Stimulated activated naive CD8-positive, alpha-beta T cell treated with anti-CD3 and anti-CD28 coated beads, Interleukin-15, Interleukin-2, amounts not matched to agents 100 ng/mL and 50 ng/mL, for 24 hours (primary cell): ENCODE results near the gene UBE2Q2.
"Not testable (repeated sequence)": the region's sequence is repeated elsewhere in the genome, so short reads cannot be mapped to it uniquely, and the experiment has no call there.

Experiments
- H3K27ac Mint-ChIP-seq: one replicate; pipeline ENCODE4 v1.8.0; 2021; ENCODE audit warnings: mild to moderate bottlenecking, mixed read lengths
- H3K27me3 Mint-ChIP-seq: one replicate; pipeline ENCODE4 v1.8.0; 2021; ENCODE audit warnings: mixed read lengths
- H3K36me3 Mint-ChIP-seq: one replicate; pipeline ENCODE4 v1.8.0; 2021; ENCODE audit warnings: low read depth, mixed read lengths
- H3K4me1 Mint-ChIP-seq: one replicate; pipeline ENCODE4 v1.8.0; 2021; ENCODE audit warnings: low read depth, mixed read lengths
- H3K4me3 Mint-ChIP-seq: one replicate; pipeline ENCODE4 v1.8.0; 2021; ENCODE audit warnings: mild to moderate bottlenecking, mixed read lengths
- H3K9me3 Mint-ChIP-seq: one replicate; pipeline ENCODE4 v1.8.0; 2021; ENCODE audit warnings: mixed read lengths

UBE2Q2 gene

DNA sequence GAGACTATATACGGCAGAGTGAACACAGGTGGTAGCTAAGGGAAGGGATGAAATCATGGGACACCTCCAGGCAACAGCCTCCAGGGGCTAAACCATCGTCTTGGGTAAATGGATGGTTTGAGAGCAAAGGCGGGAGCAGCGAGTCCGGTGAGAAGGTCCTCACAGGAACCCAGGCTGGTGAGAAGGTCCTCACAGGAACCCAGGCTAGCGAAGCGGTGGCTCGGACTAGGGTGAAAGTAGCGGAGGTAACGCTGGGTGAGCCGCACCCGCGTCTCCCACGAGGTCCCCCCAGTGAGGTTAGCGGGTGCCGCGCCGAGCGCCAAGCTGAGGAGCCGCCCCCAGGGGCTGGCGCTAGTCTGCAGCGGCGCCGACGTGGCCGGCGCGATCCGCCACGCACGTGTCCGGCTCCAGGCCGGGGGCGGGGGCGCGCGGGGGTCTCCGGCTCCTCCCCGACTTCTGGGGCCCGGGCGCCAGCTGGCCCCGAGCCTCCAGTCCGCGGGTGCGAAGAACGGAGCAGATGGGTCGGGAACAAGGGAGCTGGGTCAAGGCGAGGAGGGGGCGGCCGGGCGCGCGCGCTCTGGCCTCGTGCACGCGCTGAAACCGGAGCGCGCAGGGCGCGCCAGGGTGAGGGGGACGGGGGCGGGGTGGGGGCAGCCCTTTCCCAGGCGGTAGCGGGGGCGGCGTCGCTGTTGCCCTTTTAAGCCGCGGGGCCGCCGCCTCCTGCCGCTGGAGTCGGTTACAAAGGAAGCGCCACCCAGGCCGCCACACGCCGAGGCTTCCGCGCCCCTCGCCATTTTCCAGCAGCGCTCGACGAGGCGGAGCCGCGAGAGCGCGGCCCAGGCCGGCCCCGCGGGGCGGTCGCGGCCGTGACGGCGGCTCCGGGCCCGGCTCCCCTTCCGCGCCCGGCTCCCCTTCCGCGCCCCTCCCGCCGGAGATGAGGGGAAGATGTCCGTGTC, at the start of gene UBE2Q2:
Gene UBE2Q2, plus strand, starts transcription at position 726 of the 956 bp plus-strand sequence. Its CDS starts 220 bp downstream, at position 946.
- H3K9me3 Mint-ChIP-seq: no peaks in the 10 kb centered on the region

DNA sequence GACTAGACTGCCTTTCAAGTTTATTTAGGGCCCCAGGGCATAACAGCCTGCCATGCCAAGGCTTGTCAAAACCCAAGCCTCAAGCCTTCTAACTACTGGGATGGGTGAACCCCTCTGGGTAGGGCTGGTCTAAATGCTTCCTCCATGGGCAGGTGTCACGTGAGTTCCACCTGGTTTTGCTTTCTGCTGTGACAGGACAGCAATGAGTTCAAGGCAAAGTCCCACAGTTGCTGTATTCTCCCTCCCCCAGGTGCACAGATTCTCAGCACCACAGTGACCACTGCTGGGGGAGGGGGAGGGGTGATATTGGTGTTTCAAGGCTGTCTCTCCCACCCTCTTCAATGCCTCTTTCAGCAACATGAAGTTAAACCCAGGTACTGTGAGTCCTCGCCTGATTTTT, 46.9 kb upstream of the UBE2Q2 start:
- Mint-ChIP-seq H3K36me3 (no peaks in the 10 kb centered on the region), H3K27me3 (peaks cover 48% of the 10 kb centered on the region), H3K9me3 (no peaks in the 10 kb centered on the region)

More for the DNA sequence above, at the start of gene UBE2Q2:
- Mint-ChIP-seq H3K4me1 (peaks cover 41% of the 10 kb centered on the region), H3K27ac (peak within 1 kb of the TSS; percentile 86), H3K27me3 (peaks cover 13% of the 10 kb centered on the region), H3K36me3 (peaks cover 22% of the 10 kb centered on the region), H3K4me3 (peak within 1 kb of the TSS; percentile 89)

DNA sequence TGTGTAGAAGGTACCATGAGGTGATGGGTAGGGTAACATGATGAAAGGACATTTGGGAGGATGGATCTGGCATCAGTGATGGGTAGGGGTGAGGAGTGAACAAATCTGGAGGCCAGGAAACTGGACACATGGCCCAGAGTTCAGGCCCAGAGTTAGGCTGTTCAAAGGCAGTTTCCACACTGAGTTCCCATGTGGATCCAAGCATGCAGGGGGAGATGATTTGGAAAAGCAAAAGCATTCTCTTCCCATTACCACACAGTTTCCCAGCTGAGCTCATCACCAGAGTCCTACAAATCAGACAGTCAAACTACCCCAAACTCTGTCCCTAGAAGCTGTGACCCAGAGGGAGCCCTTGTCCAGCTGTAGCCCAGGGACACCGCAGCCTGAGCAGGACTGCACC, 46.1 kb upstream of the UBE2Q2 start:
- H3K27me3 Mint-ChIP-seq: peaks cover 56% of the 10 kb centered on the region
- not testable (repeated sequence) for H3K9me3 Mint-ChIP-seq, H3K4me3 Mint-ChIP-seq, H3K27ac Mint-ChIP-seq, H3K4me1 Mint-ChIP-seq, H3K36me3 Mint-ChIP-seq

More for the DNA sequence above, 46.9 kb upstream of the UBE2Q2 start:
- H3K4me1 Mint-ChIP-seq: peaks cover 1% of the 10 kb centered on the region
- no peak overlapping the region for H3K27ac Mint-ChIP-seq
- no peak overlapping the region for H3K4me3 Mint-ChIP-seq

DNA sequence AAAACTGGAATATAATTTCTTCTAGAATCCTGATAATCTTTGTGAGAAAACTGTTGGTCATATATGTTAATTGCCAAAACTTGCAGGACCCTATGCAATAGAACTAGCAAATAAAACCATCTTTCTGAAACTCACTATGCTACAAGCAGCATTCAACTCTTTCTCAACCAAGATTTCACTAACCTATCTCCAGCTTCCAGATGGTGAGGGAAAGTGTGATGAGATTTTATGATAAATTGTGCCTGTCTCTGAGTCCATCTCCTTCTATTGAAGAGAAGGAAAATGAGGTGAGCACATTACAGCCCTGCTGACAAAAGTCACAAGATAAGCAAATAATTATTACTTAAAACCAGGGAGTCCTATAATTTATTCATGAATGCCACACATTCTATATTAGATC, 44.1 kb upstream of the UBE2Q2 start:
- H3K4me1 Mint-ChIP-seq: peaks cover 9% of the 10 kb centered on the region
- H3K36me3 Mint-ChIP-seq: no peaks in the 10 kb centered on the region
- no peak overlapping the region for H3K4me3 Mint-ChIP-seq
- H3K27me3 Mint-ChIP-seq: peaks cover 56% of the 10 kb centered on the region
- H3K27ac Mint-ChIP-seq: no peak overlapping the region
- no peaks in the 10 kb centered on the region for H3K9me3 Mint-ChIP-seq

DNA sequence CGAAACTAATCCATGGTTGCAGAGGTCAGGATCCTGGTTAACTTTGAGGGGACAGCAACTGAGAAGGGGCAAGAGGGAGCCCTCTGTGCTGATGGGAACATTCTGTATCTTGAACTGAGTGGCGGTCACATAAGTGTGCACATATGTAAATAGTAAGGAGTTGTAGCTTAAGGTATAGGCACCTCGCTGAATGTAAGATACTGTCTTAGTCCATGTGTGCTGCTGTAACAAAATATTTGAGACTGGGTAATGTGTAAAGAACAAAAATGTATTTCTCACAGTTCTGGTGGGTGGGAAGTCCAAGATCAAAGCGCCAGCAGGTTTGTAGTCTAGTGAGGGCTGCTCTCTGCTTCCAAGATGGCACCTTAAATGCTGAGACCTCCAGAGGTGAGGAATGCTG, 42.8 kb upstream of the UBE2Q2 start:
- peaks cover 56% of the 10 kb centered on the region for H3K27me3 Mint-ChIP-seq
- not testable (repeated sequence) for H3K36me3 Mint-ChIP-seq

DNA sequence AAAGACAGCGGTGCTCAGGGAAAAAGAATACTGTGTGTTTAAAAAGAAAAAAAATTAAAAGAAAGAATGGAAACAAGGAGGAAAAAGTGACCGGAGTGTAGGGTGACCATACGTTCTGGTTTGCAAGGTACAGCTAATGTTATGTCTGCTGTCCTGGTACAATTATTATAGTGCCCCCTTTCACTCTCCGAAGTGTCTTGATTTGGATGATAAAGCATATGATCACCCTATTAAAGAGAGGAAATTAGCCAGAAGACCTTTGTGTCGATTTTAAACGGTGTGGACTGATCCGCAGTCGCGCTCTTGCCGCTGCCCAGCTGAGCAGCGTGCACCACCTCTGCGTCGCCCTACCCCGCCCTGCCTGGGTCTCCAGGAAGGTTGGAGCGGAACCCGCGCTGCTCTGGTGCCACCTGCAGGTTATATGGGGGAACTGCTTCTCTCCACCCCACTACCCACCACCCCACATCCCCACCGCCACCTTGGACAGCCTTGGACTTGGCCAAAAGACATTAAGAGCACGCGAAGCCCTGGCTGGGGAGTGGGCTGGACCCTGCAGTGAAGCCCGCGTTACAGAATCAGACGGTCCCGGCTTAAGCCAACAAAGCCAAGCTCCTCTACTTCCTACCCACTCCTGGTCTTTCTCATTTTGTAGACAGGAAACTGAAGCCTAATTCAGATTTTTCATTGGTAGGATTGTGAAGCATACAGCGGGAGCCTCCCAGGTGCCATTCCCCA, 41.2 kb upstream of the UBE2Q2 start:
- Mint-ChIP-seq H3K4me3 (peak overlapping the region; percentile 43), H3K27me3 (peaks cover 58% of the 10 kb centered on the region), H3K27ac (no peak overlapping the region), H3K4me1 (peaks cover 9% of the 10 kb centered on the region), H3K36me3 (no peaks in the 10 kb centered on the region), H3K9me3 (no peaks in the 10 kb centered on the region)

More for the DNA sequence above, 42.8 kb upstream of the UBE2Q2 start:
- H3K9me3 Mint-ChIP-seq, H3K4me1 Mint-ChIP-seq, H3K4me3 Mint-ChIP-seq, H3K27ac Mint-ChIP-seq: not testable (repeated sequence)

- not testable (repeated sequence) for H3K4me3 Mint-ChIP-seq, H3K27ac Mint-ChIP-seq, H3K4me1 Mint-ChIP-seq, H3K36me3 Mint-ChIP-seq, H3K9me3 Mint-ChIP-seq
- peaks cover 11% of the 10 kb centered on the region for H3K27me3 Mint-ChIP-seq
Measured at GRCh38 chr15:75807486-75807885, 35.8 kb upstream of the UBE2Q2 start.

DNA sequence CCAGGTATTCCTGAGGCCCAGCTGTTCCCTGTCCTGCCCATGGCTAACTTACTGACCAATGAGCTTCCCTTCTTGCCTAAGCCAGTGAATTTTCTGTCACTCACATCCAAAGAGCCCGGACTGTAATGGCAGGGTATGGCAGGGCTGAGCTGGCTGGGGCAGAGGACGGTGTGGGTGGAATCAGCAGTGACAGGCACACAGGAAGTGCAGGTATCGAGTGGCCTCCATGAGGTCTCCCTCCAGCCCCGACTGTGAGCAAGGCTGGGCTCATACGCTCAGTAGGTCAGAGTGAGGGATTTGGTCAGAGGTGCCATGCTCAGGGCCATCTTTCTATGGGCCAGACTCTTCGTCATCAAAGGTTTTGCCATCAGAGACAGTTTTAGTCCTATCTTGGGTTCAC, 35.2 kb upstream of the UBE2Q2 start:
- not testable (repeated sequence) for H3K4me1 Mint-ChIP-seq, H3K36me3 Mint-ChIP-seq, H3K27ac Mint-ChIP-seq, H3K4me3 Mint-ChIP-seq, H3K9me3 Mint-ChIP-seq
- H3K27me3 Mint-ChIP-seq: peaks cover 11% of the 10 kb centered on the region

DNA sequence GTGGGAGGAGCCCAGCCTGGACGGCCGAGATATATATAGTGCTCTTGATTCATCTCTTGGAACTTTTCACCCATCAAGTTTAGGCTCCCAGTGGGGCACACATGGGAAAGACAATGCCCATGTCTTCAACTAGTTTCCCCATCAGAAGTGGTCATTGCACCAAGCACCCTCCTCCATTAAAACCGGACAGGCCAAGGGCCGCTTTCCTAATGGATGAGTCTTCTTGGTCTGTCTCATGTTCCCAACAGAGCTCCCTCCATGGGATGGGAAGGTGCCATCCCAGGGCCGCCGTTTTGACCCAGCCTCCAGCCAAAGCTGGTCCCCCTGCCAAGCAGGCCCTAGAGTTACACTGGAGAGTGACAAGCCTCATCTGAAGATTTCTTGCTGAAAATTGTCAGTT, 34.7 kb upstream of the UBE2Q2 start:
- no peak overlapping the region for H3K27ac Mint-ChIP-seq
- H3K27me3 Mint-ChIP-seq: peaks cover 11% of the 10 kb centered on the region
- H3K9me3 Mint-ChIP-seq: no peaks in the 10 kb centered on the region
- no peaks in the 10 kb centered on the region for H3K4me1 Mint-ChIP-seq
- no peak overlapping the region for H3K4me3 Mint-ChIP-seq
- no peaks in the 10 kb centered on the region for H3K36me3 Mint-ChIP-seq

DNA sequence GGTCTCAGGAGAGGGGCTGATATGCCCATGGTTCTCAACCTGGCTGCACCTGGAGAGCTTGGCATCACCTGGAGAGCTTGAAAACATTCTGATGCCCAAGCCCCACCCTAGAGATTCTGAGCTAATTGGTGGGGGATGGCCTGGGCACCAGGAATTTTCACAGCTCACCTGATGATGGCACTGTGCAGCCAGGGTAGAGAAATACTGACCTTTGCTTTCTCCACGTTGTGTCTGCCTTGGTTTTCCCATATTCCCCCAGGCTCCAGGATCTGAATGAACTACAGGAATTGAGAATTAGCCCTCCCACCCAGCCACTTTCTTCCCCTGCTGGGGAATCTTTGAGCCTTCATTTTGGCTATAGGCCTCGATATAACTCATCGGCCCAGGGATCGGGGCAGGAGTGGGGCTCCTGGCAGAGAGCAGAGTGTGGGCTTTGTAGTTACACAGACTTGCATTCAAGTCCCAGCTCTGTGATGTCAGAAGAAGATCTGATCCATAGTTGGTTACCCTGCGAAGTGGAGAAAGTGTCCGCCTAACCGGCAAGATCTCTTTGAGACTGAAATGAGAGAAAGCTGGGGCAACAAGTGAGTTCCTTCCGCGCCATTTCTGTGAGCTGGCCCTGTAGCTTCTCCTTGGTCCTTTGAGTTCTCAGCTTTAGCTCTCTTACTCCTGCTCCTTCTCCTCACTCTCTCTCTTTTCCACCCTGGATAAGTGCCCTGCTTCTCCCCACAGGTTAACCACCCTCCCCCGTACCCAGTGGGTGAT, 33.1 kb upstream of the UBE2Q2 start:
- Mint-ChIP-seq H3K4me3 (no peak overlapping the region), H3K27me3 (peaks cover 11% of the 10 kb centered on the region), H3K4me1 (no peaks in the 10 kb centered on the region), H3K36me3 (no peaks in the 10 kb centered on the region), H3K9me3 (no peaks in the 10 kb centered on the region), H3K27ac (no peak overlapping the region)

DNA sequence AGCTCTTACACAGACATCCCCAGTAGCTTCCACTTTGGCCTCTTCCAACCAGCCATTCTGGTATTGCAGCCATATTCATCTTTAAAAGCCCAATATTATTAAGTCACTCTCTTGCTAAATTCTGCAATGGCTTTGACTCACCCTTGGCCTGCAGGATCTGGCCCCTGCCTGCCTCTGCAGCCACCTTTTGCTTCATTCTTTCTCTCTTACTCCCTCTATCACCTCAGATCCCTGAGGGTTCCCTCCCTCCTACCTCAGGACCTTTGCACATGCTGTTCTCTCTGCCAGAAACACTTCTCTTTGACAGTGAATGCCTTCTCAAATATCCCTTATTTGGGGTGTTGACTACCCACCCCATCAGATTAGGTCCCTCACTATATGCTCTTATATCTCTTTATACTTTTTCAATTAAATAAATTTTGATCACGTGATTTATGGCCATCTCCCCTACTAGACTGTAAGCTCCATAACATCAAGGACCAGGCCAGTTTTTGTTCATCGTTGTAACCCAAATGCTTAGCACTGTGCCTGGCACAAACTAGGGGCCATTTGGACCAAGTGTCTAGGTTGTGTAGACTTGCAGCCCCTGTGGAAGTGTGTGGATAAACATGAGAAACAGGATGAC, 32.3 kb upstream of the UBE2Q2 start:
- Mint-ChIP-seq H3K36me3 (no peaks in the 10 kb centered on the region), H3K27ac (no peak overlapping the region), H3K9me3 (no peaks in the 10 kb centered on the region), H3K4me1 (no peaks in the 10 kb centered on the region), H3K27me3 (peaks cover 9% of the 10 kb centered on the region), H3K4me3 (no peak overlapping the region)

- no peaks in the 10 kb centered on the region for H3K9me3 Mint-ChIP-seq
- no peak overlapping the region for H3K27ac Mint-ChIP-seq
- no peaks in the 10 kb centered on the region for H3K36me3 Mint-ChIP-seq
- peaks cover 5% of the 10 kb centered on the region for H3K4me1 Mint-ChIP-seq
- peaks cover 3% of the 10 kb centered on the region for H3K27me3 Mint-ChIP-seq
- H3K4me3 Mint-ChIP-seq: no peak overlapping the region
Measured at GRCh38 chr15:75811626-75812025, 31.6 kb upstream of the UBE2Q2 start.

- no peak overlapping the region for H3K4me3 Mint-ChIP-seq
- H3K27ac Mint-ChIP-seq: no peak overlapping the region
- H3K4me1 Mint-ChIP-seq: peaks cover 14% of the 10 kb centered on the region
- peaks cover 3% of the 10 kb centered on the region for H3K27me3 Mint-ChIP-seq
- no peaks in the 10 kb centered on the region for H3K36me3 Mint-ChIP-seq
- H3K9me3 Mint-ChIP-seq: no peaks in the 10 kb centered on the region
Measured at GRCh38 chr15:75814794-75815193, 28.5 kb upstream of the UBE2Q2 start.
